ENCODE measurements around the gene CACNA1S.

The CACNA1S gene

GRCh38 chr1:201114245-201115131, 2.3 kb upstream of the CACNA1S start:
- no peak for FAIRE-seq

DNA sequence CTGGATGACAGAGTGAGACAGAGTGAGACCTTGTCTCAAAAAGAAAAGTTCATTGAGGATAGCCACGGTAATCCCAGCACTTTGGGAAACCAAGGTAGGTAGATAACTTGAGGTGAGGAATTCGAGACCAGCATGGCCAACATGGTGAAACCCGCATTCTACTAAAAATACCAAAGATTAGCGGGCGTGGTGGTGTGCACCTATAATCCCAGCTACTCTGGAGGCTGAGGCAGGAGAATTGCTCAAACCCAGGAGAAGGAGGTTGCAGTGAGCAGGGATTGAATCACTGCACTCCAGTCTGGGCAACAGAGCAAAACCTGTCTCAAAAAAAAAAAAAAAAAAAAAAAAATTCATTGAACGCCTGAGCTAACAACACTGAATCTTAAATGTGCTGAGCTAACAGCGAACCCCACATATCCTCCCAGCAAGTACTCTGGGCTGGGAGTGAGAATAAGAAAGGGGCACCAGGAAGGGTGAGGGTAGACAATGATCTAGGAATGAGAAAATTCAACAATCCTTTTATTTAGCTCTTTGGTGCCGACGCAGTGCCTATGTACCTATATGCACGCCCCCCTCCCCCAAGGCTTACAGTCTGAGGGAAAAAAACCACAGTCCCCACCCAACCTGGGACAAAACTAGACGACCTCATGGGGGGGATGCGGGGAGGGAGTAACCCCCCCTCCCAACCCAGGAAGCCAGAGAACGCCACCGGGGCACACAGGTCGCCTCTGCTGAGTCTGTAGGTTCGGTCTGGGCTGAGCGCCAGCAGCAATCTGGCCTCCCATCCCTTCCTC, 1.4 kb upstream of the CACNA1S start:
- FAIRE-seq: peak; percentile 91

GRCh38 chr1:201112926-201113325, 700 bp upstream of the CACNA1S start:
- no peak for FAIRE-seq

GRCh38 chr1:201111672-201112071, 554 bp downstream of the CACNA1S start:
- FAIRE-seq: no peak

DNA sequence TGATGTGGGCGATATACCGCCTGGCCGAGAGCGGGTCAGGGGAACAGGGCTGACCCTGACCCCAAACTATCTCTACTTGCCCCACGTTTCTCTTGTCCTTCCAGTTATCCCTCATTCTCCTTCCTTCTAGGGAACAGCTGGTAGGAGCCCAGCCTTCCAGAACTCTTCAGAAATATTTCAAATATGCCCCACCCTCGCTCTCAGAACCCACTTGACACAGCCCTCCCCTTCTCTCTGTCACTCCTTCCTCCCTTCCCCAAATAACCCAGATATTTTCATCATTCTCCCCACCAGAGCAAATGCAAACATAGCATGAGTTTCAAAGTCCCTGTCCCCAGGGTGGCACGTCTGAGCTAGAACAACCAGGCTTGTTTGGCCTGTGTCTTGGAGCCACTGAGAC, 1.1 kb downstream of the CACNA1S start:
- no peak for FAIRE-seq

DNA sequence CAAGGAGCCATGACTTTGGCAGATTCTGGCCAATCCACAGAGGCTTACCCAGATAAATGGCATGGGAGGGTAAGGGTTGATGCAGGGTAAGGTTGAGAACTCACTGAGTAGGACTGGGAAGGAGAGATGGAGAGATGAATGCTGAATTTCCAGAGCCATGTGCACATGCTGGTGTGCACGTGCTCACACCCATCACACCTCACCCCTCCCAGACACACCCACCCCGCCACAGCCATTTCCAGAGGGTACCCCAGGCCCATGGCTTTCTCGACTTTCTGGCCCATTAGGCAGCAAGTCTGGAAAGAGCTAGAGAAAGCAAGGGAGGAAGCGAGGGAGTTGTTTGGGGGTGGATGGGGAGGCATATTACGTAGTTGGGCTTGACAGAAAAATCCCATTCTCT, 1.6 kb downstream of the CACNA1S start:
- no peak for FAIRE-seq

DNA sequence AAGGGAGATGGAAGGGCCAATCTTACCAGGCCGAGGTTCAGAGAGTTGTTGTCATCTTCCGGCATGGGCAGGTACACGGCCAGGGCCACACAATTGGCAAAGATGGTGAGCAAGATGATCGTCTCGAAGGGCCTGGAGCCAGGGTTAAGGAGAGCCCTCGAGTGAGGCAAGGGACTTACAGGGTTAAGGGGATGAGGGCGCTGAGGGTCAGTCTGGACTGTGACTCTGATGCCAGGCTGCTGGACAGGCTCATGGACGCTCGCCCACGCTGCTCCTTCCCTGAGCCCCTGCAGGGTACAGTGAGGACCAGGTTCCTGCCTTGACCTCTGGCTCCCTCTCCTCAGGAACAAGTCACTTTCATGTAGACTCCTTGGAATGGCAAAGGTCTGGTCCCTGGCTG, 2.1 kb downstream of the CACNA1S start:
- no peak for FAIRE-seq

DNA sequence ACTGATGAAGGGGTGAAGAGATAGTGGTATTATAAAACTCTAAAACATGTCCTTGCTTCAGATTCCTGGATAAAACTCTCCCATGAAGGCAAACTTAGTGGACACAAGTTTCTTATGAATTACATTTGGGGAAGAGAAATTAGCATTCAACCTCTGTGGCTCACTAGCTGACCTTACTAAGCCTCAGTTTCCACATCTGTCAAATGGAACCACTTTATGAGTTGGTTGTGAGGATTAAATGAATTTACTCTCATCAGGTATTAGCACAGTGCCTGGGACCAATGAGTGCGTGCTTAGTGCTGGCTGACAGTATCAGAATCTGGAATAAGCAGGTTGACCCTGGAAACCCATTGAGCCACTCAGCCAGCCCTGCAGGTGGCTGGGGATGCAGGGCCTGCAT, 2.6 kb downstream of the CACNA1S start:
- FAIRE-seq: no peak

- no peak for FAIRE-seq
Observed at GRCh38 chr1:201108614-201109013, 3.6 kb downstream of the CACNA1S start.

- FAIRE-seq: no peak
Observed at GRCh38 chr1:201105688-201106087, 6.5 kb downstream of the CACNA1S start.

- FAIRE-seq: no peak
Observed at GRCh38 chr1:201104141-201104540, 8.1 kb downstream of the CACNA1S start.

GRCh38 chr1:201103666-201104065, 8.6 kb downstream of the CACNA1S start:
- FAIRE-seq: no peak

DNA sequence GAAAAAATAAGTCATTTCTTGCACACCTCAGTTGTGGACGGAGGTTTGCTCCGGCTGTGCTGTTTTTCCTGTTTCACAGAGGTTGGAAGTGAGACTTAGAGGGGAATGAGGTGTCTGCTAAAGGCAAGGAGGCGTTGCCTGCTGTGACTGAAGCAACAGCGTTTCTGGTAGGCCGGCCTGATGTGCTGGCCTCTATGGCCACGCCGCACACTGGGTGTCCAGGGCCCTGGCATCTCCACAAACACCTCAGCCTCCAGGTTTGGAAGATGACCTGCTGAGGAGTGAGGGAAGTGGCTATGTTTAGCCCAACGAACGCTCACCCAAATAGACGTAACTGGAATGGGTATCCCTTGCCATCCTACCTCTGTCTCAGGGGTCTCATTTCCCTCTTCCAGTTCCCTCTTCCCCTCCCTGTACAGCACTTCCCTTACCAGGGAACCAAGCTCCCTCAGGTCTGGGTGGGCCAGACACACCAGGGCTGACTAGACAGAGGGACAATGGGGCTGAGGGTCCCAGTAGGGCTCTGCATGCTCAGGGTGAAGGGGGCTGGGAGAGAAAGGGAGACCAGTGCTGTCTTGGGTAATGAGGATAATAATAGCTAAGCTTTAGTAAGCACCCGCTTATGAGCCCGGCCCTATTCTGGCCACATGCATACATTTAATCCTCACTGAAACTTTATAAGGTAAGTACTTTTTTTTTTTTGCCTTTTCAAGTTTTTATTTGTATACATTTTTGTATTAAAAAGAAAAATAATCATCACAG, 11.9 kb downstream of the CACNA1S start:
- FAIRE-seq: no peak

- no peak for FAIRE-seq
Observed at GRCh38 chr1:201098992-201099677, 13.1 kb downstream of the CACNA1S start.

DNA sequence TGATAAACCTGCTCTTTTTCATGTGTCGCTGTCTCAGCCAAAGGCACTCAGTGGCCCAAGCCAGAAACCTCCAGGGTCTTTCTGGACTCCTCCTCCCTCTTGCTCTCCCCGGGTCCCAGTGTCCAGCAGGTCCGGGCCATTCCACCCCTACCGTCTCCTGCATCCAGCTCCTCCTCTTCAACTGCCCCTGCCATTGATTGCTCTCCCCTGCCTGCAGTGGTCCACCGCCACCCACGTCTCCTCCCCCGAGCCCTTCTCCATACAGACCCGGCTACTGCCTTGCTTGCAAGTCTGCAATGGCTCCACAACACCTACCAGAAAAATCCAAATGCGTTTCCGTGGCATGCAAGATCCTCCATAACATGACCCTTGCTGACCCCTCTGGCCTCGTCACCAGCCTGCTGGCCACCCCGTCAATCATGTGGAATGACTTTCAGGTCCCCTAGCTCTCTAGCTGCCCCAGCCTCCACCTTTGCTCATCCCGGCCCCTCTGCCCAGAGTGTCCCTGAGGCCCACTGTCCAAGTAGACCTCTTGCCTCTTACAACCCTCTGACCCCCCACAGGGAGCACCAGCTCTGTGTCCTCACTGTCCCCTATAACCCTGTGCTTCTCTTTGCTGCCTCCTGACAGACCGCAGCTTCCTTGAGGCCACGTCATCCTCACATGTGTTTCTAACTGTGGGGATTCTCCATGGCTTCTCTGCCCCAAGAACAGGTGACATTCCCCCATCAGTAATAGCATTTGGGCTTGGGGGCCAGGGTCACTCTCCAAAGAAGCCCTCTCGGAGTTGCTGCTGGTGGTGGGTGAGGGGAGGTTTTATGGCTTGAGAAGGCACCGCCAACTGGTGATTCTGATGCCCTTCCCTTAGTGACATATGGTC, 15.0 kb downstream of the CACNA1S start:
- FAIRE-seq: no peak

DNA sequence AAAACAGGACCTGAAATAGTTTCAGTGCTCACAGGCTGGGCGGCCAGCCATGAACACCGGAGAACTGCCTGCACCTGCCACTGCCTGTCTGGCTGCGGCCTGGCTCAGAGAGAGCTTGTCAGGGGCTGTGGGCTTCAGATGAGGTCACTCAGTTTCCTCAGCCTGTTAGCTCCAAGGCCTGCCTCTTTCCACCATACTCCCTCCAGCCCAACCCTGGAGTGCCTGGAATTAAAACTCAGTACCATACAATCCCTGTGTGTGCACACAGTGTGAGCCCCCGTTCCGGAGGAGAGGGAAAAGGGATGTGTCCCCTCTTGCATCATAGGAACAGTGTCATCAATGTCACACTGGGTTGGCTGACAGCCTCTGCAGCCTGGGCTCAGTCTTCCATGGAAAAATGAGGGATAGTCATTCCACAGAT, 16.2 kb downstream of the CACNA1S start:
- FAIRE-seq: no peak

DNA sequence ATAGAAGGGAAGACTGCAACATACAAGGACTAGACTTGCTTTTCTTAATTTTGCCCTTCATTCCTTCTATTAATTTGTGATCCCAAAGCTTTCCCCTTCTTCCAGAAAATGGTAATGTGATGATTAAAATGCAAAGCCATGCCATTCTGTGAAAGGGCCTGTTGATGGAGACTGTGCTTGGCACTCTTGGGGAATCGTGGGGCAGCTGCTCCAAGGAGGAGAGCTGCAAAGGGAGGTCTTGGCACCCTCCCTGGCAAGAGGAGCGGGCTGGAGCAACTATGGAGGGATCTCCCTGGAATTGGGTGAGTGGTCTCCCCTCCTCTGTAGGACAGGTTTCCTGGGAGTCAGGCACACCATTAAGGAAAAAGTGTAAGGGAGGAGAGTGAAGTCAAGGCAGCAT, 16.6 kb downstream of the CACNA1S start:
- no peak for FAIRE-seq

DNA sequence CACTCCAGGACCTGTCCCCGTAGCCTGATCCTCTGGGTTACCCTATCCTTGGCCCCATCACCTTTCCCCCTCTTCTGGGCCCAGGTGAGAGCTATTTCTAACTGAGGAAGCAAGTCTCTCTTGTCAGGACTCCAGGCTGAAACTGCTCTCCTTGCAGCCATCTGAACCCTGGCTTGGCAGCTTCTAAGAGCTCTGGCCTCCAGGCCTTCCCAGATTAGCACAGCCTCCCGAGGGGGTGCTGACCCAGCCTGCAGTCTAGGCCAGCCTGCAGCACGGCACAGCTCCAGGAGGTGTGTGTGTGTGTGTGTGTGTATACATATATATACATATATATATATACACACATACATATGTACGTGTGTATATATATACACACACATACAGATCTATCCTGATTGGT, 17.4 kb downstream of the CACNA1S start:
- FAIRE-seq: no peak

DNA sequence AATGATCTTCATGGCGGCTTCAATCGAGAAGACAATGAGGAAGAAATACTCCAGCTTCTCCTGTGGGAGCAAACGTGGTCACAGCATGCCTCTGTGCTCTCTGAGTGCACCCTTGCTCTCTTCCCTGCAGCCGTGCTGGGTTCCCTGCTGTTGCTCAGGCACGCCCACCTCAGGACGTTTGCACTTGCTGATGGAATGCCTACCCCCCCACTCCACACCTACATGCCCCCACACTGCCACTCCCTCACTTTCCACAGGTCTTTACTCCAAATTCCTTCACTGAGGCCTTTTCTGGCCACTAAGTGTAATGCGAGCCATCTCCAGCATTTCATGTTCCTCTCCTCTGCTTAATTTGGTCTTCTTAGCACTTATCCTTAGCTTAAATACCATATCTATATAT, 18.3 kb downstream of the CACNA1S start:
- no peak for FAIRE-seq

DNA sequence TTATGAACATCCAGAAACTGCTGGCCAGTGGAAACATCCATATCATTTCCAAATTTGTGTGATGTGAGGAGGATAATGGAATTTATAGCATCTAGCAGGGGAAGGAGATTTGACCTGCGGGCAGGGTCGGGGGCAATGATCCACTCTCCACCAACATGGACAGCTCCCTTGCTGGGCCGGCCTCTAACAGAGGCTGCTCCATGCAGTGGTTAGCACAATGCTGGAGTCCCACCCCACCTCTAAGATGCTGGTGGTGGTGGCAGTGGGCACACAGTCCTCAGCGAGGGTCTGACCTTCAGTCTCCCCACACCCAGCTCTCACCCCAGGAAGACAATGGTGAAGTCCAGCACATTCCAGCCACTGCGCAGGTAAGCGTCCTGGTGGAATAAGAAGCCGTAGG, 18.7 kb downstream of the CACNA1S start:
- no peak for FAIRE-seq

DNA sequence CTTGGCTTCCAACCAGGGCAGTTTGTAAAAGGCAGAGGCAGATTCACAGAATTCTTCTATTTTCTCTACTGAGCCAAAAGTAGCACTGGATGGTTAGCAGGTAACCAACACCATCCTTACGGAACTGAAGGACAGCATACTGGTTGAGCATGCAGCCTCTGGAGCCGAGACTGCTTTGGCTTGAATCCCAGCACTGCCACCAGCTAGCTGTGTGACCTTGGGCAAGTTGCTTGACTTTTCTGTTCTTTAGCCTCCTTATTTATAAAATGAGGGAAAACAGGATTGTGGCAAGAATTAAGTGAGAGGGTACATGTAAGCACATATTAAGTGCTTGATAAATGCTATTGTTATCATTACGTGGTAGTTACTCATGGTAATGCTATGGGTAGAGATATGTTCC, 19.5 kb downstream of the CACNA1S start:
- no peak for FAIRE-seq

GRCh38 chr1:201091256-201091655, 21.0 kb downstream of the CACNA1S start:
- no peak for FAIRE-seq
